GM18508 (cell line): Measurements from ENCODE around the gene DEFB124.
"Not testable (repeated sequence)": the region's sequence is repeated elsewhere in the genome, so short reads cannot be mapped to it uniquely, and the experiment has no call there.

Experiments used
- ATAC-seq: cut with Tn5 transposase; IDR thresholded peaks from one replicate; pipeline ENCODE4 v1.9.1; 2021; ENCODE audit warnings: moderate number of reproducible peaks; ENCODE audit not compliant: insufficient read depth, unreplicated experiment

Gene DEFB124

GRCh38 chr20:31430568-31431115, 44.3 kb downstream of the DEFB124 start:
- no peak for ATAC-seq

- ATAC-seq: not testable (repeated sequence)
Measured at GRCh38 chr20:31427576-31427975, 47.4 kb downstream of the DEFB124 start.

- ATAC-seq: not testable (repeated sequence)
Measured at GRCh38 chr20:31426891-31427551, 47.9 kb downstream of the DEFB124 start.

DNA sequence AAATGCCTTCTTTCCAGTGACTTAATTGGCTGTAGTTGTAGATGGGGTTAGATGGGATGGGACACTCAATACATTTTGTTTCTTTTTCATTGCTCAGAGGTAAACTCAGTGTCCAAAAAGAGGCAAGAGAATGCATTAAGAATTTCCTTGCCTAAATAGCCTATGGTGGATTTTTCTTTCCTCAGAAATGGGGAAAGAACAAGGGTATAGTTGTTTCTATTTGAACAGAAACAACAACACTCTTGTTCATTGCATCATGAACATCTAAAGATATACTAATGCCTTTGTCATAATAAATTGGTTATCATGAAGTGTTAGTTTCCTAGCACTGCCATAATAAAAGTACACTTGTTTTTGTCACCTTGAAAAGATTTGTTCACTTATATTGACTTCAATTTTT, 49.1 kb downstream of the DEFB124 start:
- no peak for ATAC-seq

GRCh38 chr20:31418307-31418706, 56.6 kb downstream of the DEFB124 start:
- ATAC-seq: no peak

DNA sequence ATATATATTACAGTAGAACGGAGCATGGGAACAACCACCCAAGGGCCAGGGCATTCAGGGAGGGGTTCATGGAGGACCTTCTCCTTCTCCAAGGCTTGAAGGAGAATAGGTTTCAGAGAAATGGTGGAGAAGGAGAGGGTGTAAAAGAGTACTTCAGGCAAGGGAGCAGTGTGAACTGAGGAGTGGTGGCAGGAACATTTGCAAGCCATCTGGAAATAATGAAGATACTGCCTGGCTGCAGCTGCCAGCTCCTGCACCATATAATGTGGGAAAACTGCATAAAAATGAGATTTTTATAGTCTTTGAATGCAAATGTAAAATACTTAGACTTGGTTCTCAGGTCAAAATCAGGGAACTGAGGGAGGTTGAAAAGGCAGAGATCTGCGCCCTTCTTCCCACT, 59.3 kb downstream of the DEFB124 start:
- ATAC-seq: no peak
